ENCODE measurements around the gene UNC45A. TPM values are rescaled to one million over a fixed set of nuclear protein-coding genes. Genes with fewer than 3 reads are reported as not detected.

The UNC45A gene
- total and polyA plus RNA-seq, 2 of the 8 experiments (the other 6 are each of a cell fraction or from before 2014, with no cell fraction given): 74.1 to 84.2 TPM

- no peak for TF ChIP-seq E2F6 (IDR thresholded peaks at IDR 0.05)
- peak in 1 of 2 experiments; percentile 20; a peak in 1 of 3 replicates for TF ChIP-seq EP300 (IDR thresholded peaks at IDR 0.05; ENCODE audit: borderline replicate concordance in 1 of 2, low read depth in 2 of 2, low read length in 2 of 2)
- no peak for TF ChIP-seq FOSL1 (IDR thresholded peaks at IDR 0.05; ENCODE audit: insufficient read depth, low read depth, low read length)
- no peak for TF ChIP-seq EZH2 (IDR thresholded peaks at IDR 0.05; ENCODE audit: low read depth, low read length, severe bottlenecking)
- no peak for TF ChIP-seq CTCF (IDR thresholded peaks at IDR 0.05; ENCODE audit: control extremely low read depth in 1 of 3, insufficient read depth in 1 of 3, low read depth in 1 of 3, low read length in 3 of 3)
- no peak for TF ChIP-seq SUZ12 (IDR thresholded peaks at IDR 0.05; ENCODE audit: low read length)
- no peak for TF ChIP-seq KDM1A (IDR thresholded peaks at IDR 0.05; ENCODE audit: borderline replicate concordance, low read length)
- peak; percentile 81 for TF ChIP-seq TBP (IDR thresholded peaks at IDR 0.05; ENCODE audit: low read depth, low read length)
- no peak for TF ChIP-seq CHD1 (IDR thresholded peaks at IDR 0.05; ENCODE audit: low read depth, low read length)
- no peak for TF ChIP-seq RAD21 (IDR thresholded peaks at IDR 0.05 in 1 of 2, conservative IDR thresholded peaks at IDR 0.05 in 1 of 2; ENCODE audit: low read depth in 2 of 2, low read length in 2 of 2)
- peak; percentile 97 for TF ChIP-seq CREB1 (IDR thresholded peaks at IDR 0.05)
- TF ChIP-seq CBX8 (IDR thresholded peaks at IDR 0.05; ENCODE audit: borderline replicate concordance, low read depth, low read length): no peak
- peak; percentile 84 for TF ChIP-seq CHD2 (IDR thresholded peaks at IDR 0.05; ENCODE audit: low read length)
- no peak for TF ChIP-seq HDAC6 (IDR thresholded peaks at IDR 0.05; ENCODE audit: low read depth, low read length)
- TF ChIP-seq POLR2AphosphoS5 (IDR thresholded peaks at IDR 0.05; ENCODE audit: low read depth, low read length): peak; percentile 84
- TF ChIP-seq RFX5 (IDR thresholded peaks at IDR 0.05; ENCODE audit: borderline replicate concordance, low read depth, low read length): no peak
- TF ChIP-seq USF2 (IDR thresholded peaks at IDR 0.05; ENCODE audit: low read length): no peak
- TF ChIP-seq YY1 (IDR thresholded peaks at IDR 0.05; ENCODE audit: low read depth, low read length): no peak
- TF ChIP-seq TAF1 (IDR thresholded peaks at IDR 0.05; ENCODE audit: low read depth, low read length): peak; percentile 93
These were observed 59.6 kb downstream of the UNC45A start, which contains the start of gene PRC1 (continued) for GRCh38 chr15:90994417-90995311.
